CD4-positive, alpha-beta T cell treated with Interleukin-6 for 4 hours (primary cell): ENCODE measurements around the gene RFC5.
"Not testable (repeated sequence)": the region's sequence is repeated elsewhere in the genome, so short reads cannot be mapped to it uniquely, and the experiment has no call there.

Experiments
- DNase-seq: peaks from one replicate; pipeline ENCODE4 v3.0.0-alpha.2; 2020; ENCODE audit warnings: mixed read lengths

The RFC5 gene

DNA sequence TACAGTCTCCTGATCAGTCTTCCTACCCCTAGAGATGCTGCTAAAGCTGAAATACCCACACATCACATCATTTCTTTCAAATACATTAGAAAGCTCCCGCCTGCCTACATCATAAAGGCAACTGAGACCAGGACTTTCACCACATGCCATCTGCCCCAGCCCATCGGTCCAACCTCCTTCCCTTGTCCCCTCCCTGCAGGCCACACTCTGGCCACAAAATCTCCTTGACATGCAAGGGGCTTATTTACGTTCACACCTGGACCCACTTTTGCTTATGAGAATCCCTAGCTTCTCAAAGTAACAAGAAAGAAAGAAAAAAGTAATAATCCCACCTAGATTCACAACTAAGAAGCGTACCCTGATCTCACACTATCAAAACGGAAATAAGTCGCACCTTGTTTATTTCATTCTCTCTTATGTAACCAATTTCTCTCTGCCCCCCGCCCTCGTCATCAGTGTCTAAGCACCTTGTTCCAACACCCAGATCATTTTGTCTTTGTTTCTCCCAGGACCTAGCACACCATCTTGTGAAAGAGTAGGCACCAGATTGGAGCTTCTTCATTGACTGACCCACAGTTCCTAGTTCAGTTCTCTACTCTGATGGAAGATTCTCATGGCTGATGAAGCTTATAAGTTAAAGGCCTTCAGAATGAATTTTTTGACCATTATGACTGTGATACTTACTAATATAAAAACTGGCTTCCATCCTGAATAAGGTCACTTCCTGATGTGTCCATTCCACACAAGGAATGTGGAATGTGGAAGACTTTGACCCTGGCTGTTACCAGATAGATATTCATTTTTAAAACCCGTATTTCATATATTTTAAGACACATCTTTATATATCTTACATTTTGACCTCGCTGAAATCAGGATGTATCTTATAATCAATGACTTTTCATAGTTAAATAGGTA lies 36.8 kb downstream of the RFC5 start:
- DNase-seq, result peak; percentile 16

DNA sequence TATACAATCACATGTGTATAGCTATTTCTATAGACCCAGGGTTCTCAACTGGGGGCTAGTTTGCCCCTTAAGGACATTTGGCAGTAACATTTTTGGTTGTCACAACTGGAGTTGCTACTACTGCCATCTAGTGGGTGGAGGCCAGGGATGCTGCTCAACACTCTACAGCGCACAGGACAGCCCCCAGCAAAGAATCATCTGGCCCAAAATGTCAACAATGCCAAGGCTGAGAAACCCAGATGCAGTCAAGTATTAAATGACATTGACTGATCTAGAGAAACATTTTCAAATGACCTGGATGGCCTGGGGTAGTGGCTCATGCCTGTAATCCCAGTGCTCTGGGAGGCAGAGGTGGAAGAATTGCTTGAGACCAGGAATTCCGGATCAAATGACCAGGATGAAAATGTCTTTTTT lies 38.6 kb downstream of the RFC5 start:
- DNase-seq, result peak; percentile 70

DNA sequence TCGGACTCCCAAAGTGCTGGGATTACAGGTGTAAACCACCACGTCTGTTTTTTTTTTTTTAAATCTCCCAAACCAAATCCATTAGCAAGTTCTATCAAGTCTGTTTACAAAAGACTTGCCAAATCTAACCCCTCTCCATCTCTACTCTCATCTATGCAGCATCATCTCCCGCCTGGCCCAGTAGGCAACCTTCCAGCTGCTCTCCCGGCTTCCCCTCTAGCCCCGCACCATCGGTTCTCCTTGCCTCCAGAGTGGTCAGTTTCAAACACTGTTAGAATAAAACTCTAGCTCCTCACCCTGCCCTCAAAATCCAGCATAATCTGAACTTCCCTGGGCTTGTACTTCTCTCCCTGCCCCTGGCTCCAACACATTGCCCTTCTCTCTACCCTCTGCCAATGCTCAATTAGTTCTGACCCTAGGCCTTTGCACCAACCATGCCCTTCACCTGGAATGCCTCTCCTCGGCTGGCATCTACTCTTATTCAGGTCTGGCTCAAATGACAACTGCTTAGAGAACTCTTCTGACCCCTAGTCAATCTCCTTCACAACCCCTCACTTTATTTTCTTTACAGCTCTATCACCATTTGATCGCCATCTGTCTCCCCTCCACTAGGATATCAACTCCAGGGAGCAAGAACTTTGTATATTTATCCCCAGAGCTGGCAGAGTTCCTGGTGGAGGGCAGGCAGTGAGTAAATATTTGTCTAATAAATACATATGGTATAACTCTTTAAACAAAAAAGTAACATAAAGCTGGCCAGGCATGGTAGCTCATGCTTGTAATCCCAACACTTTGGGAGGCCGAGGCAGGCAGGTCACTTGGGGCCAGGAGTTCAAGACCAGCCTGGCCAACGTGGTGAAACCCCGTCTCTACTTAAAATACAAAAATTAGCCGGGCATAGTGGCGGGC lies 39.6 kb downstream of the RFC5 start:
- no peak for DNase-seq

DNA sequence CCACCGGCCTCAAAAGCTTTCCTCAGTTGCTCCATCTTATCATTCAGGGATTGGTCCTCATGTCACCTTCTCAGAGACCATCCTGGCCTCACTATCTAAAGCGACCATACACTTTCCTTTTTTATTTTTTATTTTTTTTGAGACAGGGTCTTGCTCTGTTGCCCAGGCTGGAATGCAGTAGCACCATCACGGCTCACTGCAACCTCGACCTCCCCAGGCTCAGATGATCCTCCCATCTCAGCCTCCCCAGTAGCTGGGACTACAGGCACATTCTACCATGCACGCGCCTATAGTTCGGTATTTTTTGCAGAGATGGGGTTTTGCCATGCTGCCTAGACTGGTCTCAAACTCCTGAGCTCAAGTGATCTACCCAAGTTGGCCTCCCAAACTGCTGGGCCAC lies 41.7 kb downstream of the RFC5 start:
- DNase-seq, result no peak

DNA sequence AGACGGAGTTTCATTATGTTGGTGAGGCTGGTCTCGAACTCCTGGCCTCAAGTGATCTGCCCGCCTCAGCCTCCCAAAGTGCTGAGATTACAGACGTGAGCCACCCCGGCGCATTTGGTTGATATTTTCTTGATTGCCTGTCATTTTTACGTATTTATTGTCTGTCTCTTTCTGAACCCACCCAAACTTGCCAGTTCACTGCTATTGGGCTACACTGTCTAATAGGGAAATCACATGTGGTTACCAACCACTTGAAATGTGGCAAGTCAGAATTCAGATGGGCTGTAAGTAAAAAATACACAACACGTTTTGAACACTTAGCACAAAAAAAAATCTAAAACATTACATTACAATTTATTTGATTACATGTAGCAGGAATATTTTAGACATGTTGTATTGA lies 42.4 kb downstream of the RFC5 start:
- DNase-seq, result no peak

DNA sequence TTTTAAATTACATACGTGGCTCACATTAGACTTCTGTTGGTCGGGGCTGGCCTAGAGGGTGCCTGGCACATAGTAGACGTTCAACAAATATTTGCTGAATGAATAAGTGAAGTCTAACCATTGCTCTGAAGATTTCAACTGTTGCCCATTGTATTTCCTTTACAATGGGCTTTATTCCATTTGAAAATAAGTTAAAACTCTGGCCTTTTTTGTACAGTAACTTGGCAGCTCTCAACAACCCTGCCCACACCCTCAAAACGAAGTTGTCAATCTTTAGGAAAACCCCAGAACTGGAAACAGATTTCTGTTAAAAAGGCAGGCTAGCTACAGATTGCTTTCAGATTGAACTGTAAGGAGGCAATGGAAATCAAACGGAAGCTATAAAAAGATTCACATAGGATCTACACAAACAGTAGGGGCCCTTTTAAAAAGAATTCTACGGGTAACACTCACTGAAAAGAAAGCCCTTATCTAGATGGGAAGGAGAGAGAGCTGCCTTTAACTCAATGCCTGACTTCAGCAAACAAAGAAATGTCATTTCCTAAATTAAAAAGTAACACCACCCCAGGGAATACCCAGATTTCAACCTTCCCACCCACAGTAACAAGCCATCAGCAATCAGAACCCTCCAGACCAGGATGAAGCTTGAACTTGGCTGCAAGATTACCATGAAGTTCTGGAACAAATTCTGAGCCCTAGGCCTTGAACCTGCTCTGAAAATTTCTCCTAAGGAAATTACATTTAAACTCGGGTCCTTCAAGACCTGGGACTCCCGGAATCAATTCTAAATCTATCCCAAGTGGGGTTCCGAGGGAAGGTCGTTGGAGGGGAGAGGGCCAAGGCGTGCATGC lies 43.1 kb downstream of the RFC5 start:
- no peak for DNase-seq

DNA sequence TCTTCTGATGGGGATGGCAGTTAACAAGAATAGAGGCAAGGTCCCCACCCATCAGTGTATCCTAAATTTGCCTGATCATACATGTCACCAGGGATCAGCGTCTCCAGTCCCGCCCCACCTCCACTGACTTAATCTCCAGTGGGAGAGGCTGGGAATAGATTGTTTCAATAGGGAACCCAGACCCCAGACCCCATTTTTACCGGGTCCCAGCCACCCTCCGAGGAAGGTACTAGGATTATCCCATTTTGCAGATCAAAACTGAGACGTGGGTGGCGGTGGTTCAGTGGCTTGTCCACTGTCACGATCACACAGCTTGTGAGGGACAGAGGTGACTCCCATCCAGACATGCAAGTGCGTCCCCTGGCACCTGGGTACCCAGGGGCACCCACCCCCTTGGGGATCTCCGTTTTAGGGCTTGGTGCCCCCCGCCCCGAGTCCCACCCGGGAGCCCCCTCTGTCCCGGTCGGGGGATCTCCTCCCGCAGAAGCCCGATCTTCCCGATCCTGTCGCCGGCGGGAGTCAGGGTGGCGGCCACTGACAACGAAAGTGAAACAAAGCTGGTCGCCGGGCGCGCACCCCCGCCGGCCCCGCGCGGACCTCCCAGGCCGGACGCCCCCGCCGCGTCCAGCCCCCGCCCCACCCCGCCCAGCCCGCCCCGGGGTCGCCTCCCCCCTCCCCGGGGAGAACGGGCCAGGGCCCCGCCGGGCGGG lies 44.0 kb downstream of the RFC5 start:
- peak; percentile 49 for DNase-seq

DNA sequence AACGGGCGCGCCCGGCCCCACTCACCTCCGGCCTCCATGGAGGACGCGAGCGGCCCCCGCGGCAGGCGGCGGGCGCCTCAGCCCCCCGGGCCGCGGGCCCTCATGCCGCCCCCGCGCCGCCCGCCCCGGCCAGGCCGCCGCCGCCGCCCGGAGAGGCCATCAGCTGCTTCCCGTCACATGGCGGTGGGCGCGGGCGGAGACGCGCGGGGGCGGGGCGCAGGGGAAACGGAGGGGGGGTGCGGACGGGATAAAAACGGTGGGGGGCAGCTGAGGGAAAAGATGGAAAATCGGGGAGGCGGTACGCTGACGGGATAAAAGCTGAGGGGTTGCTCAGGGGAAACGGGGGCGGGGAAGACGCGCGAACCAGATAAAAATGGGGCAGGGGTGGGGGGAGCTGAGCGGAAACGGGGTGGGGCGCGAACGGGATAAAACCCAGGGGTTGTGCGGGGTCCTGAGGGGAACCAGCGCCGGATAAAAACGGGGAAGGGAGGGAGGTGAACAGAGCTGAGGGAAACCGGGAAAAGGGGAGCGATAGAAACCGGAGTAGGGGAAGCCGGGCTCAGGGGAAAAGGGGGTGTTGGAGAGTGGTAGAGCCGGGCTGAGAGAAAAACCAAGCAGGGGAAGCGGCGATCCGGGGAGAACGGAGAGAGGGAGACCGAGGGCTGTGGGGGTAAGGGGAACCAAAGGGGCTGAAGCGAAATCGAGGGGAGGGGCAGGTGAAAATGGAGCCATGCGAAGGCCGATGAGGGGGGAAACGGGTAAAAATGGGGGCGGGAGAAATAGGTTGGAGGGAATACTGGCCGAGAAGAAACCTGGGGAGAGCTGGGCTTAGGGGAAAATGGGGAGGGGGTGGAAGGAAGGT lies 44.7 kb downstream of the RFC5 start, which contains the start of gene WSB2:
TSS of gene WSB2 (minus strand) at position 169 of the 862 bp plus-strand sequence. CDS start at position 38, 131 bp downstream.
- DNase-seq, result peak; percentile 63

DNA sequence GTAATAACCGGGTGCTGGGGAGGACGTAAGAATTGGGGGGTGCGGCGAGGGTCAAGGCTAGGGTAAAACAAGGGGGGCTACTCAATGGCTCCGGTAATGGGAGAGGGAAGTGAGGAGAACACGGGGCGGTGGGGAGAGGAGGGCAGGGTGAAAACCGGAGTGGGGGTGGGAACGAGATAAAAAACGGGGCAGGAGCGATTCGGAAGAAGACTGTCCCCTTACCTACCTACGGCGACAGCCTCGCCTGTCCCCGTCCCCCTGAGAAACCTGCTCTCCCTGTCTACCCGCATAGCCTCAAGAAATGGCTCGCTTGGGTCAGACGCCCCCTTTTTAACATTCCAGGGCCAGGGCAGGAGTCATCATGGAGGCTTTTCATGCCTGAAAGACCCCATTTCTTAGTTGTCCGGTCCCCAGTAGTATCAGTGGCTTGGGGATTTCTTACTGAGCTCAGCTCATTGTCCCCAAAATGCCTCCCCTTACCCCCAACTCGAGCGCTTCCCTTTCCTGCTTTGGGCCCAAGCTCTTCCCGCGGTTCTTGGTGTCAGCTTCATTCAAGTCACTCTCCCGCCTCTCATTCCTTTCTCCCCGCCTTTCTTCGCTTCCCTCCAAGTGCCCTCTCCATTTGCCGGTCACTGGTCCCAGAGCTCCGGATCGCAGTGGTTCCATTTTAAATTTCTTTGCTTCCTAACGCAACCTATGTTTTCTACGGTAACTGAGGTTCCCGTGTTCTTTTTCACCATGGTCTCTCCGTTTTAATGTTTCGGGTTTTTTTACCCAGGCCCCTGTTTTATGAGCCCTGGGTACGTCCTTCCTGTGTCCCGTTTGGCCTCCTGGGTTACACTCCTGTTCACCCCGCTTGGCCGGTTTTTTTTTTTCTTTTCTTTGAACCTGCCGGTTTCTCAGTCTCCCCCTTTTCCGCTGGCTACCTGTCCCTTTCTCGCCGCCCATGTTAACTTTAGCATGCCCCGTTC lies 45.7 kb downstream of the RFC5 start:
- peak; percentile 20 for DNase-seq

DNA sequence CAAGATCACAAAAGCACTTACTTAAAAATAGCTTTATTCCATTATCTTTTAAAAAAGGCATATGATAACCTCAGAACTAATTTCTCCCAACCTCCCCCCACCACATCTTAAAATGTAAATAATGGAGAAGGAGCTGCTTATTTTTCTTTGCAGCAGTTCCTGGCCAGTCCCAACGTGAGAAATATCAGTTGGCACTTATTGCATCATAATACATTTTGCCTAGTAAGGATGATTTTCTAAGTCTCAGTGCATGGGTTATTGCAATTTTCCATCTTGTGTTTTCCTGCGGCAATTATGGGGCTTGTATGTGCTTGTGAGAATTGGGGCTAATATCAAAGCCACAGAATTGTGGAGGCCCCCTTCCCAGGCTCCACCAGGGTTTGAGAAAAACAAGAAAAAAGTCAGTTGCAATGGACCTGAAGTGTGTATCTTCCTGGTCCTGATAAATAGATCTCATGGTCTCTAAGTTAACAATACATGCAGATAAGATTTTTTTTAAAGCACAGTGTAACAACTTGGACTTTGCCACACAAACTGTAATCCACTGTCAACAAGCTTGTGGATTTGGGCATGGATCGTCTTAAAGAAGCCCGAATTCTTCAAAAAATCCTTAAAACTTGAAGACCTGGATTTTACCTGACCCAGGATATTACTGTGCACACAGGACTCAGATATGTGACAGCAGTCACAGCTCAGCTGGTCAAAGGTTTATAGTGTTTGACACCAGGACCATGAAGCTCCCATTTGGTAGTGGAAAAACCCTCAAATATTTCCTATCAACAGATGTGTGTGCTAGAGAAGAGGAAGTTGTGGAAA lies 47.3 kb downstream of the RFC5 start:
- no peak for DNase-seq

DNA sequence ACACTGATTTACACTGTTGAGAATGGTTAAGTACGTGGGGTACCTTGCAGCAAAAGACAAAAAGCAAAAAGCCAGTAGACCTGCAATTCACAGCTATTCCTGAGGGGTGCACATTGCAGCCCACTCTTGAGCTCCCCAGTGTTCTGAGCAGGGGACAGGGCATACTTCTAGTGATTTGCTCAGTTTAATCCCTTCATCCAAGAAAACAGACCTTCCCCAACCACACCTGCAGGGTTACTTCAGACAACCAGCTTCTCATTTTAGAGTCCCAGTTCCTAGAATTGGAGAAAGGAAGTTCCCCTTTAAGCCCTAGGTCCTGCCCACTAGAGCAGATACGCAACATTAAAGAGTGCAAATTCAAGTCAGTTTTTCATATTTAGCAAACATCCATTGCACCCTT lies 48.1 kb downstream of the RFC5 start:
- DNase-seq, result peak; percentile 20

DNA sequence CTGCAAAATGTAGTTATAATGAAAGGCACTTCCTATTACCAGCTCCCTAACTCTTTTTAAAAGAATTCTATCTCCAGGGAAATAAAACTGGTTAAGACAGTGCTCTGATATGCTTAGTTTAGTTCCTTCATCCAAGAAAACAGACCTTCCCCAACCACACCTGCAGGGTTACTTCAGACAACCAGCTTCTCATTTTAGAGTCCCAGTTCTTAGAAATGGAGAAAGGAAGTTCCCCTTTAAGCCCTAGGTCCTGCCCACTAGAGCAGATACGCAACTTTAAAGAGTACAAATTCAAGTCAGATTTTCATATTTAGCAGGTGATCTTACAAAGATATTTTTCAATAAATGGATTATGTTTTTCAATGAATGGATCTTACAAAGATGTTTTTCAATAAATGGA lies 48.9 kb downstream of the RFC5 start:
- DNase-seq, result no peak

DNA sequence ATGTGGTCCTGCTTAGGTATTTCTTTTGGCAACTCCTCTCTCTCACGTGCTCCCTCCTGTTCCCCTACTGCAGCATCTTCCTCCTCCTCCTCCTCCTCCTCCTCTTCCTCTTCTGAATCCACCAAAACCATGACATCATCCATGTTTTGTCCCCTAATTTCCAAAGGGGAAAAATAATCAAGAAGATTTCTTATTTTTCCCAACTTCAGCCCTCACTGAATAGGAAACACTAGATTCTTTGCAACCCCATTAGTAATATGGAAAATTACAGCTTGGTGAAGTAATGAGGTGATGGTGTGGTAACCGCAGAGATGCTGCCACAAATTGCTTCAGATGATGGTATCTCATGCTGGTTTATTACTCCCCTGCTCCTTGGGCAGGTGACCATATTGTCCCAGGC lies 51.9 kb downstream of the RFC5 start:
- DNase-seq, result no peak

DNA sequence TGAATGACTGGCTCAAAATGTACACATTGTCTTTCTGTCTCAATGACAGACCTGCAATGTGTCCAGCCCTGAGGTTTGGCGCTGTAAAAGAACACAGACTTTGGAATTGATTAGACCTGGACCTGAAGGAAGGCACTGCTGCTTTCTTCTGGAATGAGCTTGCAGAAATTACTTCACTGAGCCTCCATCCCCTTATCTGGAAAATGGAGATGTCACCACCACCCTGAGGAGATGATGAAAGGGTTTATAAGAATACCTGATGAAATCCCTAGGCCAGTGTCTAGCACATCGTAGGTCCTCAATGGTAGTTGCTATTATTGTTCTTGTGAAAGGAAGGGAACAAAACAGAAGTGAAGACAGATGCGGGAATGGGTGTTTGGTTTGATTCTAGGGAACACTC lies 54.1 kb downstream of the RFC5 start:
- DNase-seq, result no peak

DNA sequence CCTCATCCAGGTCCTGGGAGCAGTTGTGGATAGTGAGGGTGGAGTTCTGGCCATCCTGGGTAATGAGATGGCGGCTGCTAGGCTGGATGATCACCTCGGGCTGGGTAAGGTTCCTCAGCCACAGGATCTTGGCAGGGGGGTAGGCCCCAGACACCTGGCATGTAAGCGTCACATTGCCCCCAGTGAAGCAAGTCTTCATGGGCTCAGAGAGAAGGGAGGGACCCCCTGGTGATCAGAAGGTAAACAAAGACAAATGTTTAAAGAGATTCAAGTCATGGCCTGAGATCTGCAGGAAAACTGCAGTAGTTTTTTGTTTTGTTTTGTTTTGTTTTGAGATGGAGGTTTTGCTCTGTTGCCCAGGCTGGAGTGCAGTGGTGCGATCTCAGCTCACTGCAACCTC lies 57.3 kb downstream of the RFC5 start:
- DNase-seq, result no peak

DNA sequence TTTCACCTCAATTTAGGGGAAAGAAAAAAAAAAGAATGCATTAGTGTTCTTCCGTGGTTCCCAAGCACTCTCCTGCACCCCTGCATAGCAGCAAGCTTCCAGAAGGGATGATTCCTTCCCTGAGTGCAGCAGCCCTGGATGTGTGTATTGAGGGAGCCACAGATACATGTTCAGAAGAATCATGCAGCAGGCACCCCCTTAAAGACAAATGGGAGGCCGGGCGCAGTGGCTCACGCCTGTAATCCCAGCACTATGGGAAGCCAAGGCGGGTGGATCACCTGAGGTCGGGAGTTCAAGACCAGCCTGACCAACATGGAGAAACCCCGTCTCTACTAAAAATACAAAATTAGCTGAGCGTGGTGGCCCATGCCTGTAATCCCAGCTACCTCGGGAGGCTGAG lies 65.0 kb downstream of the RFC5 start:
- not testable (repeated sequence) for DNase-seq
